HepG2 (cell line): ENCODE data around the gene GEMIN2. TPM values are rescaled to one million over a fixed set of nuclear protein-coding genes. Genes with fewer than 3 reads are reported as not detected.

Experiments used
- ATAC-seq: fragments of 200-7000 bp; cut with Tn5 transposase; 3 replicates; pipeline ENCODE4 v1.9.1; 2020; ENCODE audit warnings: mild to moderate bottlenecking, moderate library complexity
- BruUV-seq: library from RNA; stranded (reverse); fragments of 400-500 nt; replicated peaks from 2 replicates; lab custom pipeline; 2021; lab: Mats Ljungman, UMichigan
- CTCF ChIA-PET: fragments of 300-600 bp; formaldehyde crosslinking; extraction: SDS; loops from one replicate; lab custom pipeline; 2021; ENCODE audit warnings: low total read pairs, inconsistent platforms, low intra/inter-chr PET ratio; lab: Yijun Ruan, JAX
- POLR2A ChIA-PET: fragments of 350-600 bp; sonication (Branson Sonifier 250); formaldehyde crosslinking; loops from one replicate; lab custom pipeline; 2020; ENCODE audit warnings: antibody characterized with exemption, inconsistent platforms; lab: Yijun Ruan, JAX
- DNase-seq: peaks from one replicate; pipeline ENCODE4 v3.0.0-alpha.2; 2015; ENCODE audit warnings: low spot score
- FAIRE-seq: peaks from 3 replicates; lab custom pipeline; 2011; peaks lifted over from hg19 to GRCh38; lab: Jason Lieb, UNC
- H2AFZ ChIP-seq: one replicate; pipeline ENCODE4 v1.6.1; 2011; ENCODE audit warnings: low read length, inconsistent platforms
- H3K27ac ChIP-seq: fragments of 300-600 bp; 3 replicates; pipeline ENCODE4 v1.8.0; 2011; ENCODE audit warnings: mixed run types, mild to moderate bottlenecking, mixed read lengths, low read length, inconsistent platforms; ENCODE audit not compliant: insufficient read depth; ENCODE audit errors: extremely low read length
- H3K27me3 ChIP-seq, 2 experiments: fragments of 200-600 bp in 1 of 2; 2 replicates in 1 of 2; 3 replicates in 1 of 2; pipeline versions ENCODE4 v1.6.0 to v1.8.0; 2011; ENCODE audit warnings: low read length in 2 of 2, mild to moderate bottlenecking in 2 of 2, moderate library complexity in 2 of 2, inconsistent platforms in 1 of 2; ENCODE audit not compliant: insufficient read depth in 2 of 2, control insufficient read depth in 1 of 2
- H3K36me3 ChIP-seq, 2 experiments: fragments of 200-600 bp in 1 of 2; replicated peaks in 1 of 2; 2 replicates in 1 of 2; 3 replicates in 1 of 2; pipeline versions ENCODE4 v1.5.1 to v1.8.0; 2011; ENCODE audit warnings: low read length in 2 of 2, inconsistent platforms in 1 of 2; ENCODE audit not compliant: insufficient read depth in 2 of 2, control insufficient read depth in 1 of 2
- H3K4me1 ChIP-seq: 2 replicates; pipeline ENCODE4 v1.5.1; 2012; ENCODE audit warnings: low read length, inconsistent platforms; ENCODE audit not compliant: insufficient read depth
- H3K4me2 ChIP-seq: 2 replicates; pipeline ENCODE4 v1.6.0; 2011; ENCODE audit warnings: low read depth, low read length, inconsistent platforms
- H3K4me3 ChIP-seq, 3 experiments: fragments of 200-600 bp in 1 of 3; sonication (generic), shearing (Covaris generic) in 1 of 3; replicated peaks in 1 of 3; 2 replicates each; pipeline ENCODE4 v1.5.1; 2011 to 2016; ENCODE audit warnings: low read length in 3 of 3, inconsistent platforms in 2 of 3, low read depth in 2 of 3, mild to moderate bottlenecking in 2 of 3, control low read depth in 1 of 3, mixed read lengths in 1 of 3; ENCODE audit not compliant: insufficient read depth in 1 of 3
- H3K79me2 ChIP-seq: one replicate; pipeline ENCODE4 v1.6.1; 2011; ENCODE audit warnings: low read length, inconsistent platforms; ENCODE audit not compliant: insufficient read depth
- H3K9ac ChIP-seq: 2 replicates; pipeline ENCODE4 v1.6.0; 2011; ENCODE audit warnings: mild to moderate bottlenecking, low read depth, low read length, inconsistent platforms; ENCODE audit not compliant: insufficient read depth
- H3K9me3 ChIP-seq: 2 replicates; pipeline ENCODE4 v1.5.1; 2012; ENCODE audit warnings: mild to moderate bottlenecking, low read length
- H4K20me1 ChIP-seq: 2 replicates; pipeline ENCODE4 v1.6.0; 2011; ENCODE audit warnings: inconsistent platforms, mild to moderate bottlenecking, low read length, moderate library complexity; ENCODE audit not compliant: insufficient read depth
- MED13 ChIP-seq: sonication (generic); formaldehyde crosslinking; IDR thresholded peaks from 2 replicates; pipeline ENCODE4 v1.5.0; 2020; ENCODE audit warnings: missing genetic modification reagents
- MEIS2 ChIP-seq: sonication (generic); formaldehyde crosslinking; IDR thresholded peaks from 2 replicates; pipeline ENCODE4 v1.9.0; 2021; ENCODE audit warnings: mild to moderate bottlenecking, missing genetic modification reagents
- PHF5A ChIP-seq: IDR thresholded peaks from one replicate; pipeline ENCODE4 v1.6.1; 2018; ENCODE audit warnings: low read depth, missing genetic modification reagents; ENCODE audit not compliant: unreplicated experiment
- POLR2A ChIP-seq, 2 experiments: IDR thresholded peaks; 2 replicates each; pipeline ENCODE4 v1.6.1; 2011; ENCODE audit warnings: low read depth in 2 of 2, low read length in 2 of 2, mild to moderate bottlenecking in 1 of 2, moderate library complexity in 1 of 2; ENCODE audit not compliant: insufficient read depth in 1 of 2
- POLR2AphosphoS2 ChIP-seq: IDR thresholded peaks from 2 replicates; pipeline ENCODE4 v1.6.1; 2011; ENCODE audit warnings: low read depth, low read length, improper control_type of control experiment
- POLR2AphosphoS5 ChIP-seq: IDR thresholded peaks from 2 replicates; pipeline ENCODE4 v1.6.1; 2012; ENCODE audit warnings: low read depth, low read length
- RBFOX2 ChIP-seq: fragments of 200-400 bp; formaldehyde crosslinking; IDR thresholded peaks from 2 replicates; pipeline ENCODE4 v1.6.1; 2017; ENCODE audit warnings: low read depth, mild to moderate bottlenecking, low read length
- RBM22 ChIP-seq: fragments of 200-400 bp; formaldehyde crosslinking; optimal IDR thresholded peaks from 2 replicates; pipeline ENCODE3; 2017; ENCODE audit warnings: mild to moderate bottlenecking, low read length, moderate library complexity
- SMYD3 ChIP-seq: sonication (generic); formaldehyde crosslinking; IDR thresholded peaks from 2 replicates; pipeline ENCODE4 v1.8.1; 2023; ENCODE audit warnings: mild to moderate bottlenecking, missing genetic modification reagents
- SNAPC2 ChIP-seq: sonication (generic); formaldehyde crosslinking; IDR thresholded peaks from 2 replicates; pipeline ENCODE4 v1.8.1; 2022; ENCODE audit warnings: mild to moderate bottlenecking, missing genetic modification reagents
- SRSF4 ChIP-seq: fragments of 200-400 bp; formaldehyde crosslinking; IDR thresholded peaks from one replicate; pipeline ENCODE4 v1.6.1; 2018; ENCODE audit warnings: mild to moderate bottlenecking, low read depth, low read length, moderate library complexity; ENCODE audit not compliant: poor library complexity, severe bottlenecking
- ZKSCAN1 ChIP-seq: fragments of 150-350 bp; IDR thresholded peaks from 2 replicates; pipeline ENCODE4 v1.6.1; 2014; ENCODE audit warnings: low read length
- ZSCAN31 ChIP-seq: sonication (generic); formaldehyde crosslinking; IDR thresholded peaks from 2 replicates; pipeline ENCODE4 v1.5.0; 2020; ENCODE audit warnings: low read depth, mild to moderate bottlenecking, missing genetic modification reagents
- WGBS: methylation state at CpG from one replicate; pipeline ENCODE4 v1.1.6; 2017; ENCODE audit warnings: low lambda C conversion rate; 5-methylcytosine and 5-hydroxymethylcytosine counted together
- in situ Hi-C: cut with HindIII; loops from 2 replicates; pipeline ENCODE4 v1.10.0; 2017; ENCODE audit warnings: low pct_unique_long_range_greater_than_20kb; ENCODE audit not compliant: extremely low pct_ligation_motif_present
- intact Hi-C: fragments of 100-400 bp; cut with micrococcal nuclease; formaldehyde crosslinking; loops from one replicate; pipeline ENCODE4 v1.10.0; 2022; ENCODE audit not compliant: unreplicated experiment
- polyA plus RNA-seq, 8 experiments: library from polyadenylated mRNA; depleted of rRNA in 3 of 8; stranded (reverse) in 7 of 8; unstranded in 1 of 8; fragments of >200 nt; fragmentation: Illumina TruSeq in 4 of 8; extraction: Trizol in 4 of 8; gene quantifications; 2 replicates each; pipeline versions ENCODE4 v1.2.1 to v1.2.3, GENCODE V29; 2011 to 2016; ENCODE audit warnings: low read depth in 4 of 8, missing spikeins in 1 of 8, mixed read lengths in 1 of 8; ENCODE audit not compliant: insufficient read depth in 1 of 8
- total RNA-seq, 5 experiments: library from RNA; depleted of rRNA; stranded (reverse); fragments of >200 nt; fragmentation: Illumina TruSeq; extraction: Trizol; gene quantifications; 2 replicates each; pipeline ENCODE4 v1.2.3, GENCODE V29; 2016; ENCODE audit warnings: low read depth in 1 of 5
- TF ChIP-seq, protein P1 (sequence below): sonication (generic); formaldehyde crosslinking; IDR thresholded peaks from 2 replicates; pipeline ENCODE4 v1.8.0; 2022; ENCODE audit warnings: mild to moderate bottlenecking, missing genetic modification reagents; ENCODE audit not compliant: insufficient replicate concordance
- TF ChIP-seq, protein P2 (sequence below), 2 experiments: fragments of 450-650 bp in 1 of 2; sonication (generic) in 1 of 2; formaldehyde crosslinking; IDR thresholded peaks; 2 replicates each; pipeline versions ENCODE4 v1.5.0 to v1.8.0; 2020 to 2022; ENCODE audit warnings: mild to moderate bottlenecking in 1 of 2, missing genetic modification reagents in 1 of 2
- TF ChIP-seq, protein P3 (sequence below): sonication (generic); formaldehyde crosslinking; IDR thresholded peaks from 2 replicates; pipeline ENCODE4 v1.8.0; 2022; ENCODE audit warnings: missing genetic modification reagents, mild to moderate bottlenecking, inconsistent platforms, borderline replicate concordance
- TF ChIP-seq, protein P4 (sequence below): sonication (generic); formaldehyde crosslinking; IDR thresholded peaks from 2 replicates; pipeline ENCODE4 v1.4.0; 2020; ENCODE audit warnings: low read depth, mild to moderate bottlenecking, missing genetic modification reagents

GEMIN2 gene
- total and polyA plus RNA-seq, 2 of the 13 experiments (the other 11 are each of a cell fraction or from before 2014, with no cell fraction given) = 54.8 to 110 TPM

DNA sequence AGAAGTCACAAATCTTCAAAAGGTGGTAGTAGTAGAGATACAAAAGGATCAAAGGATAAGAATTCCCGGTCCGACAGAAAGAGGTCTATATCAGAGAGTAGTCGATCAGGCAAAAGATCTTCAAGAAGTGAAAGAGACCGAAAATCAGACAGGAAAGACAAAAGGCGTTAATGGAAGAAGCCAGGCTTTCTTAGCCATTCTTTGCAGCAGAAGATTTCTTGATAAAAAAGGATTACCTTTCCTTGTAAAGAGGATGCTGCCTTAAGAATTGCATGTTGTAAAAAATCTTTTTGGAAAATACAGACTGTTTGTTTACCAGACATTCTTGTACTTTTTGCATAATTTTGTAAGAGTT, 67.5 kb downstream of the GEMIN2 start (continued):
- TF ChIP-seq, protein P1, sequence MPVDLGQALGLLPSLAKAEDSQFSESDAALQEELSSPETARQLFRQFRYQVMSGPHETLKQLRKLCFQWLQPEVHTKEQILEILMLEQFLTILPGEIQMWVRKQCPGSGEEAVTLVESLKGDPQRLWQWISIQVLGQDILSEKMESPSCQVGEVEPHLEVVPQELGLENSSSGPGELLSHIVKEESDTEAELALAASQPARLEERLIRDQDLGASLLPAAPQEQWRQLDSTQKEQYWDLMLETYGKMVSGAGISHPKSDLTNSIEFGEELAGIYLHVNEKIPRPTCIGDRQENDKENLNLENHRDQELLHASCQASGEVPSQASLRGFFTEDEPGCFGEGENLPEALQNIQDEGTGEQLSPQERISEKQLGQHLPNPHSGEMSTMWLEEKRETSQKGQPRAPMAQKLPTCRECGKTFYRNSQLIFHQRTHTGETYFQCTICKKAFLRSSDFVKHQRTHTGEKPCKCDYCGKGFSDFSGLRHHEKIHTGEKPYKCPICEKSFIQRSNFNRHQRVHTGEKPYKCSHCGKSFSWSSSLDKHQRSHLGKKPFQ = no peak

DNA sequence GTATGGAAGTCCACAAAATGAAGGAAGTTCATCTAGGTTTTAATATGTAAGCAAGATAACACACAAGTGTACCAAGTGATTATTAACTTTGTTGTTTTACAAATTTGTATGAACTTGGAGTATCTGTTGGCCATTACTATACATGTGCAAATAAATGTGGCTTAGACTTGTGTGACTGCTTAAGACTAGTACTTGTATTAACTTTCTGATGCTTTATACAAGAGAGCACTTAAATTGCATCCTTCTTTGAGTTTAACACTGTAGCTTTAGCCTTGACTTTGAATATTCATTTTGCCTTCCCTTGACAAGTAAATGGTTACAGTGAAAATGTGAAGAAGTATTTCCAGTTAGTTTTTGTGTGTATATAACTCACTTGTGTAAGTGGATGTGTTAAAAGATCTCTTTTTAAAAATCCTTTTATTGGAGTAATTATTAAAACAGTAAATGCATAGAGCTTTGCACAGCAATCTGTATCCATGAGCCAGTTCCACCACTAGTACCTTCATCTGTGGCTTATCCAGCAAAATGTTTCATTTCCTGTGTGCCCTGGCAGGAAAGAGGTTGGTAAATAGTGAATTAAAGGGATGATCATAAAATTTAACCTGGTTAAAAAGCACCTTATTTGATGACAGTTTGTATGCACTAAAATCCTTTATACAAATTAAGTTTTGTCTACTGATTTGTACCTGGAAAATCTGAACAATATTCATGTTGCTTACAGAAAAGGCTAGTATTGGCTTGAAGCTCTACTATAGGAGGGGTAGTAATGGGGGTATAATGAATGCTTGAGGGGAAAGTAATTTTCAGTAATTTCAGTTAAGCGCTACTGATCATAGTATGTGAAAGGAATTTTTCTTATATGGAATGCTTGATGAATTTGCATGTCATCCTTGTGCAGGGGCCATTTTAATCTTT, 68.9 kb downstream of the GEMIN2 start:
- DNase-seq (no peak), ATAC-seq (no peak), FAIRE-seq (no peak)
- Histone ChIP-seq H3K27me3 (no peaks in the 10 kb centered on the region), H3K4me2 (no peak overlapping the region), H3K27ac (peak overlapping the region; percentile 4), H3K79me2 (peaks cover 12% of the 10 kb centered on the region), H4K20me1 (no peaks in the 10 kb centered on the region; the same call in none of the 2 replicates), H3K9me3 (no peaks in the 10 kb centered on the region), H3K9ac (no peak overlapping the region), H3K4me3 (no peak overlapping the region), H3K4me1 (peaks cover 45% of the 10 kb centered on the region), H3K36me3 (peaks cover 38 to 63% of the 10 kb centered on the region in 2 experiments), H2AFZ (no peak overlapping the region)
- no TSS peak for BruUV-seq
- in situ Hi-C loops = no loop called here
- WGBS = 99% methylated on average over 1 of the region's 1 CpG
- ChIA-PET CTCF (no interaction called here), POLR2A (interaction anchor here (0.8 to 9.0 kb wide), 6 partner anchors 8 to 83 kb away, joined by 3 to 99 read pairs (median 4); partner anchors contain the start of genes PNN and TRAPPC6B)
- intact Hi-C loops = no loop called here
- TF ChIP-seq ZKSCAN1 (no peak), MED13 (CRISPR knock-in tag) (0 out of 2 replicates have a peak, but pooled peaks have one; percentile 31), POLR2AphosphoS5 (peak; percentile 39), PHF5A (CRISPR knock-in tag) (peak; percentile 38), POLR2A (IDR thresholded peaks at IDR 0.05; ENCODE audit: insufficient read depth in 1 of 2, low read depth in 2 of 2, low read length in 2 of 2) (peak; percentile 19 to 23), RBFOX2 (peak; percentile 34; the same call in 1 of the 2 replicates), SNAPC2 (CRISPR knock-in tag) (peak; percentile 10; the same call in 1 of the 2 replicates), ZSCAN31 (CRISPR knock-in tag) (no peak), SRSF4 (peak; percentile 67), POLR2AphosphoS2 (peak; percentile 94), SMYD3 (CRISPR knock-in tag) (peak; percentile 42; the same call in 1 of the 2 replicates), RBM22 (peak; percentile 79), MEIS2 (CRISPR knock-in tag) (no peak)
- TF ChIP-seq, protein P2, sequence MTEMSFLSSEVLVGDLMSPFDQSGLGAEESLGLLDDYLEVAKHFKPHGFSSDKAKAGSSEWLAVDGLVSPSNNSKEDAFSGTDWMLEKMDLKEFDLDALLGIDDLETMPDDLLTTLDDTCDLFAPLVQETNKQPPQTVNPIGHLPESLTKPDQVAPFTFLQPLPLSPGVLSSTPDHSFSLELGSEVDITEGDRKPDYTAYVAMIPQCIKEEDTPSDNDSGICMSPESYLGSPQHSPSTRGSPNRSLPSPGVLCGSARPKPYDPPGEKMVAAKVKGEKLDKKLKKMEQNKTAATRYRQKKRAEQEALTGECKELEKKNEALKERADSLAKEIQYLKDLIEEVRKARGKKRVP (CRISPR knock-in tag; IDR thresholded peaks at IDR 0.05) = 0 out of 4 replicates have a peak, but pooled peaks of 1 of the 2 experiments have one; percentile 5
- TF ChIP-seq, protein P3, sequence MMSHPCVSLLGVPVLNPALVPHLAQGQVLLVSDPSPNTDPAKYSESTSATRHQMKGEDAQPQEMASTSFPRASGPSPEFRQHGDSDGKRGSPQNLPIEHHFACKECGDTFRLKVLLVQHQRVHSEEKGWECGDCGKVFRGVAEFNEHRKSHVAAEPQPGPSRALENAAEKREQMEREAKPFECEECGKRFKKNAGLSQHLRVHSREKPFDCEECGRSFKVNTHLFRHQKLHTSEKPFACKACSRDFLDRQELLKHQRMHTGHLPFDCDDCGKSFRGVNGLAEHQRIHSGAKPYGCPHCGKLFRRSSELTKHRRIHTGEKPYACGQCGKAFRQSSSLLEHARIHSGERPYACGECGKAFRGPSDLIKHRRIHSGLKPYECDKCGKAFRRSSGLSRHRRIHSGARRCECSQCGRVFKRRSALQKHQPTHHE (CRISPR knock-in tag) = 0 out of 2 replicates have a peak, but pooled peaks have one; percentile 27
- TF ChIP-seq, protein P4, sequence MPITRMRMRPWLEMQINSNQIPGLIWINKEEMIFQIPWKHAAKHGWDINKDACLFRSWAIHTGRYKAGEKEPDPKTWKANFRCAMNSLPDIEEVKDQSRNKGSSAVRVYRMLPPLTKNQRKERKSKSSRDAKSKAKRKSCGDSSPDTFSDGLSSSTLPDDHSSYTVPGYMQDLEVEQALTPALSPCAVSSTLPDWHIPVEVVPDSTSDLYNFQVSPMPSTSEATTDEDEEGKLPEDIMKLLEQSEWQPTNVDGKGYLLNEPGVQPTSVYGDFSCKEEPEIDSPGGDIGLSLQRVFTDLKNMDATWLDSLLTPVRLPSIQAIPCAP (CRISPR knock-in tag) = no peak
